Fibroblast of lung (primary cell): ENCODE measurements around the gene POC5. TPM values are rescaled to one million over a fixed set of nuclear protein-coding genes. Genes with fewer than 3 reads are reported as not detected.

Experiments used
- DNase-seq, 2 donors: peaks; one replicate each; pipeline versions ENCODE4 v3.0.0 to v3.0.0-alpha.2; 2010; ENCODE audit warnings: low read depth in 2 of 2
- H2AFZ ChIP-seq: 2 replicates; pipeline ENCODE4 v1.5.1; 2012; ENCODE audit warnings: low read length, control low read depth, inconsistent platforms
- H3K27ac ChIP-seq: 2 replicates; pipeline ENCODE4 v1.5.1; 2011; ENCODE audit warnings: low read length, control low read depth; ENCODE audit not compliant: insufficient read depth
- H3K27me3 ChIP-seq: 2 replicates; pipeline ENCODE4 v1.5.1; 2011; ENCODE audit warnings: mild to moderate bottlenecking, low read length; ENCODE audit not compliant: control insufficient read depth, insufficient read depth
- H3K36me3 ChIP-seq: 2 replicates; pipeline ENCODE4 v1.5.1; 2011; ENCODE audit warnings: low read length; ENCODE audit not compliant: control insufficient read depth, insufficient read depth
- H3K4me1 ChIP-seq: 2 replicates; pipeline ENCODE4 v1.5.1; 2011; ENCODE audit warnings: low read length; ENCODE audit not compliant: control insufficient read depth, insufficient read depth; ENCODE audit errors: extremely low read depth
- H3K4me2 ChIP-seq: 2 replicates; pipeline ENCODE4 v1.5.1; 2011; ENCODE audit warnings: low read length, control low read depth; ENCODE audit not compliant: insufficient read depth; ENCODE audit errors: extremely low read depth
- H3K4me3 ChIP-seq, 4 experiments: fragments of 200-600 bp in 1 of 4; sonication (generic) in 1 of 4; replicated peaks in 1 of 4; 2 replicates each; pipeline ENCODE4 v1.5.1; 2011 to 2016; ENCODE audit warnings: low read length in 4 of 4, low read depth in 3 of 4, mild to moderate bottlenecking in 3 of 4, control low read depth in 2 of 4, inconsistent platforms in 1 of 4, mixed read lengths in 1 of 4; ENCODE audit not compliant: insufficient read depth in 1 of 4; ENCODE audit errors: control extremely low read depth in 1 of 4
- H3K79me2 ChIP-seq: 2 replicates; pipeline ENCODE4 v1.5.1; 2012; ENCODE audit warnings: mild to moderate bottlenecking, low read length, inconsistent platforms; ENCODE audit not compliant: control insufficient read depth, insufficient read depth
- H3K9ac ChIP-seq: 2 replicates; pipeline ENCODE4 v1.5.1; 2011; ENCODE audit warnings: mild to moderate bottlenecking, low read length, control low read depth; ENCODE audit not compliant: insufficient read depth
- H3K9me3 ChIP-seq: 2 replicates; pipeline ENCODE4 v1.5.1; 2012; ENCODE audit warnings: low read depth, low read length; ENCODE audit not compliant: control insufficient read depth, insufficient read depth
- H4K20me1 ChIP-seq: 2 replicates; pipeline ENCODE4 v1.5.1; 2011; ENCODE audit warnings: low read length; ENCODE audit not compliant: control insufficient read depth, insufficient read depth; ENCODE audit errors: extremely low read depth
- CTCF ChIP-seq, 2 donors: IDR thresholded peaks in 1 of 2; conservative IDR thresholded peaks in 1 of 2; 1 replicate in 1 of 2; 2 replicates in 1 of 2; pipeline ENCODE4 v1.5.1; 2011 to 2012; ENCODE audit warnings: low read length in 2 of 2, control low read depth in 1 of 2, inconsistent platforms in 1 of 2, low read depth in 1 of 2, mild to moderate bottlenecking in 1 of 2
- EZH2 ChIP-seq: IDR thresholded peaks from 2 replicates; pipeline ENCODE4 v1.5.1; 2012; ENCODE audit warnings: low read length, control low read depth, mild to moderate bottlenecking; ENCODE audit errors: missing control alignments
- polyA minus RNA-seq: library from RNA; depleted of rRNA, polyadenylated mRNA; stranded (reverse); fragments of >200 nt; gene quantifications from 2 replicates; pipeline ENCODE4 v1.2.3, GENCODE V29; 2011; ENCODE audit warnings: low replicate concordance
- polyA plus RNA-seq, 2 donors: library from polyadenylated mRNA; depleted of rRNA in 1 of 2; stranded (reverse) in 1 of 2; unstranded in 1 of 2; fragments of >200 nt; gene quantifications; 2 replicates each; pipeline ENCODE4 v1.2.1, GENCODE V29; 2011 to 2012; ENCODE audit warnings: missing spikeins in 1 of 2
- total RNA-seq: library from RNA; depleted of rRNA; stranded (reverse); fragments of >200 nt; gene quantifications from 2 replicates; pipeline ENCODE4 v1.2.1, GENCODE V29; 2014

Gene POC5
- 13.9 and 17.0 TPM in 2 replicates for total RNA-seq
- 9.2 and 11.3 TPM in 2 replicates for polyA plus RNA-seq
- 4.3 and 4.7 TPM in 2 replicates for polyA plus RNA-seq (2012)
- polyA minus RNA-seq: 2.2 and 8.9 TPM in 2 replicates

GRCh38 chr5:75717082-75717922, at the start of gene POC5:
TSS of gene POC5 (minus strand) at chr5:75717437. CDS start at chr5:75712937, 4,500 bp downstream.
- Histone ChIP-seq H3K4me2 (peak within 1 kb of the TSS; percentile 91), H3K4me3 (peak within 1 kb of the TSS; percentile 69 to 91 (median 82)), H4K20me1 (no peaks in the 10 kb centered on the region), H3K9ac (peak within 1 kb of the TSS; percentile 60), H3K4me1 (peaks cover 3% of the 10 kb centered on the region), H2AFZ (peak within 1 kb of the TSS; percentile 100), H3K79me2 (peaks cover 19% of the 10 kb centered on the region), H3K27me3 (no peaks in the 10 kb centered on the region), H3K27ac (peak within 1 kb of the TSS; percentile 76), H3K9me3 (no peaks in the 10 kb centered on the region), H3K36me3 (no peaks in the 10 kb centered on the region)
- peak; percentile 94 to 95 for DNase-seq
- TF ChIP-seq CTCF (conservative IDR thresholded peaks at IDR 0.05 in 1 of 2, IDR thresholded peaks at IDR 0.05 in 1 of 2; ENCODE audit: low read depth in 1 of 2, low read length in 2 of 2) (no peak), EZH2 (no peak)

- no peak for DNase-seq
- no peak overlapping the region for H2AFZ ChIP-seq
Measured at GRCh38 chr5:75758116-75758515, 40.9 kb upstream of the POC5 start.

More at GRCh38 chr5:75758116-75758515, 40.9 kb upstream of the POC5 start:
- no peaks in the 10 kb centered on the region for H3K9me3 ChIP-seq
- H3K79me2 ChIP-seq: no peaks in the 10 kb centered on the region
- no peaks in the 10 kb centered on the region for H3K27me3 ChIP-seq
- no peaks in the 10 kb centered on the region for H4K20me1 ChIP-seq
- H3K4me3 ChIP-seq: no peak overlapping the region
- TF ChIP-seq CTCF (conservative IDR thresholded peaks at IDR 0.05 in 1 of 2, IDR thresholded peaks at IDR 0.05 in 1 of 2; ENCODE audit: low read depth in 1 of 2, low read length in 2 of 2) (no peak), EZH2 (no peak)
- H3K4me2 ChIP-seq: no peak overlapping the region
- no peaks in the 10 kb centered on the region for H3K36me3 ChIP-seq
- H3K9ac ChIP-seq: no peak overlapping the region
- no peak overlapping the region for H3K27ac ChIP-seq
- H3K4me1 ChIP-seq: no peaks in the 10 kb centered on the region
